IMR-90 (cell line): Measurements from ENCODE around the gene KLHL20. TPM values are rescaled to one million over a fixed set of nuclear protein-coding genes. Genes with fewer than 3 reads are reported as not detected.

Source experiments
- ATAC-seq: fragments of 200-7000 bp; cut with Tn5 transposase; 2 replicates; pipeline ENCODE4 v1.9.1; 2020; ENCODE audit warnings: low read depth, mild to moderate bottlenecking, moderate library complexity
- BruUV-seq: library from RNA; stranded (reverse); fragments of 400-500 nt; replicated peaks from 2 replicates; lab custom pipeline; 2021; lab: Mats Ljungman, UMichigan
- CTCF ChIA-PET: fragments of 300-600 bp; formaldehyde crosslinking; extraction: SDS; loops from one replicate; lab custom pipeline; 2021; ENCODE audit warnings: antibody characterized with exemption; lab: Yijun Ruan, JAX
- POLR2A ChIA-PET: fragments of 300-600 bp; sonication (Branson Sonifier 250); formaldehyde crosslinking; loops from one replicate; lab custom pipeline; 2022; ENCODE audit warnings: antibody characterized with exemption; ENCODE audit not compliant: unreplicated experiment; lab: Charles Lee
- DNase-seq: peaks from one replicate; pipeline ENCODE4 v3.0.0; 2013
- H2AFZ ChIP-seq: replicated peaks from 2 replicates; pipeline ENCODE3; 2013; ENCODE audit warnings: low read length, mild to moderate bottlenecking; ENCODE audit not compliant: poor library complexity
- H2AK5ac ChIP-seq: 2 replicates; pipeline ENCODE4 v1.6.1; 2013; ENCODE audit warnings: low read depth, low read length, inconsistent platforms
- H2AK9ac ChIP-seq: replicated peaks from 2 replicates; pipeline ENCODE3; 2013; ENCODE audit warnings: mild to moderate bottlenecking, low read depth, low read length, moderate library complexity; ENCODE audit not compliant: poor library complexity
- H2BK120ac ChIP-seq: 2 replicates; pipeline ENCODE4 v1.6.1; 2013; ENCODE audit warnings: low read depth, low read length, inconsistent platforms
- H2BK15ac ChIP-seq: 3 replicates; pipeline ENCODE4 v1.6.1; 2013; ENCODE audit warnings: low read depth, low read length, inconsistent platforms
- H2BK20ac ChIP-seq: 2 replicates; pipeline ENCODE4 v1.6.1; 2013; ENCODE audit warnings: low read depth, mild to moderate bottlenecking, inconsistent platforms, low read length, moderate library complexity
- H2BK5ac ChIP-seq: 2 replicates; pipeline ENCODE4 v1.6.1; 2013; ENCODE audit warnings: mild to moderate bottlenecking, low read depth, low read length, inconsistent platforms; ENCODE audit not compliant: poor library complexity, severe bottlenecking
- H3K14ac ChIP-seq: replicated peaks from 2 replicates; pipeline ENCODE4 v1.6.1; 2013; ENCODE audit warnings: low read depth, low read length, inconsistent platforms
- H3K18ac ChIP-seq: 2 replicates; pipeline ENCODE4 v1.6.1; 2013; ENCODE audit warnings: low read depth, low read length, control low read depth
- H3K23ac ChIP-seq: 2 replicates; pipeline ENCODE4 v1.6.1; 2013; ENCODE audit warnings: low read depth, low read length, inconsistent platforms
- H3K27ac ChIP-seq: 2 replicates; pipeline ENCODE4 v1.5.1; 2013; ENCODE audit warnings: mild to moderate bottlenecking, control low read depth, low read length; ENCODE audit not compliant: insufficient read depth
- H3K27me3 ChIP-seq: 2 replicates; pipeline ENCODE4 v1.6.1; 2013; ENCODE audit warnings: low read length; ENCODE audit not compliant: control insufficient read depth, insufficient read depth
- H3K36me3 ChIP-seq: 2 replicates; pipeline ENCODE4 v1.6.1; 2013; ENCODE audit warnings: low read length, mixed read lengths; ENCODE audit not compliant: control insufficient read depth, insufficient read depth
- H3K4ac ChIP-seq: 2 replicates; pipeline ENCODE4 v1.6.1; 2013; ENCODE audit warnings: low read depth, low read length, inconsistent platforms
- H3K4me1 ChIP-seq: 2 replicates; pipeline ENCODE4 v1.6.1; 2013; ENCODE audit warnings: low read length, mixed read lengths; ENCODE audit not compliant: control insufficient read depth, insufficient read depth
- H3K4me2 ChIP-seq: 2 replicates; pipeline ENCODE4 v1.6.1; 2013; ENCODE audit warnings: low read depth, mild to moderate bottlenecking, control low read depth, low read length, moderate library complexity
- H3K4me3 ChIP-seq: 2 replicates; pipeline ENCODE4 v1.5.1; 2013; ENCODE audit warnings: low read depth, mild to moderate bottlenecking, control low read depth, low read length, moderate library complexity; ENCODE audit not compliant: insufficient read depth
- H3K56ac ChIP-seq: 2 replicates; pipeline ENCODE4 v1.6.1; 2013; ENCODE audit warnings: low read length, inconsistent platforms; ENCODE audit not compliant: insufficient read depth; ENCODE audit errors: extremely low read depth
- H3K79me1 ChIP-seq, 2 experiments: 2 replicates each; pipeline ENCODE4 v1.6.1; 2013; ENCODE audit warnings: low read length in 2 of 2, inconsistent platforms in 1 of 2, low read depth in 1 of 2
- H3K9ac ChIP-seq: 2 replicates; pipeline ENCODE4 v1.6.1; 2013; ENCODE audit warnings: low read depth, low read length, control low read depth
- H3K9me1 ChIP-seq: 2 replicates; pipeline ENCODE4 v1.6.1; 2013; ENCODE audit warnings: low read length, inconsistent platforms; ENCODE audit not compliant: insufficient read depth
- H3K9me3 ChIP-seq: 2 replicates; pipeline ENCODE4 v1.6.1; 2013; ENCODE audit warnings: low read length; ENCODE audit not compliant: control insufficient read depth, insufficient read depth
- H4K20me1 ChIP-seq: 2 replicates; pipeline ENCODE4 v1.6.1; 2013; ENCODE audit warnings: low read length, inconsistent platforms; ENCODE audit not compliant: insufficient read depth
- H4K5ac ChIP-seq: 2 replicates; pipeline ENCODE4 v1.6.1; 2013; ENCODE audit warnings: mild to moderate bottlenecking, low read depth, low read length, control low read depth
- H4K8ac ChIP-seq, 2 experiments: 2 replicates each; pipeline ENCODE4 v1.6.1; 2013; ENCODE audit warnings: low read depth in 2 of 2, low read length in 2 of 2, control low read depth in 1 of 2, inconsistent platforms in 1 of 2
- H4K91ac ChIP-seq: 2 replicates; pipeline ENCODE4 v1.6.1; 2013; ENCODE audit warnings: low read depth, low read length, inconsistent platforms; ENCODE audit not compliant: insufficient read depth
- BHLHE40 ChIP-seq: fragments of 150-350 bp; IDR thresholded peaks from 2 replicates; pipeline ENCODE4 v1.6.1; 2016; ENCODE audit warnings: mild to moderate bottlenecking, low read depth, low read length
- CEBPB ChIP-seq: IDR thresholded peaks from 2 replicates; pipeline ENCODE4 v1.6.1; 2012; ENCODE audit warnings: low read depth, low read length, improper control_type of control experiment
- CHD1 ChIP-seq: IDR thresholded peaks from 2 replicates; pipeline ENCODE4 v1.6.1; 2012; ENCODE audit warnings: low read depth, low read length, improper control_type of control experiment
- FOS ChIP-seq: fragments of 150-350 bp; IDR thresholded peaks from 2 replicates; pipeline ENCODE4 v1.6.1; 2016; ENCODE audit warnings: low read depth, low read length
- MAFK ChIP-seq: IDR thresholded peaks from 2 replicates; pipeline ENCODE4 v1.6.1; 2012; ENCODE audit warnings: low read depth, low read length, improper control_type of control experiment
- MAZ ChIP-seq: IDR thresholded peaks from 2 replicates; pipeline ENCODE4 v1.6.1; 2012; ENCODE audit warnings: low read depth, mild to moderate bottlenecking, low read length, improper control_type of control experiment, moderate library complexity, borderline replicate concordance
- MXI1 ChIP-seq: IDR thresholded peaks from 2 replicates; pipeline ENCODE4 v1.6.1; 2012; ENCODE audit warnings: low read depth, mild to moderate bottlenecking, low read length, moderate library complexity, borderline replicate concordance
- NFE2L2 ChIP-seq: fragments of 150-350 bp; IDR thresholded peaks from 2 replicates; pipeline ENCODE4 v1.6.1; 2016; ENCODE audit warnings: low read depth, mild to moderate bottlenecking, low read length
- POLR2A ChIP-seq: IDR thresholded peaks from 2 replicates; pipeline ENCODE4 v1.6.1; 2012; ENCODE audit warnings: mild to moderate bottlenecking, low read depth, low read length
- RAD21 ChIP-seq: IDR thresholded peaks from 2 replicates; pipeline ENCODE4 v1.6.1; 2012; ENCODE audit warnings: low read length, improper control_type of control experiment
- RCOR1 ChIP-seq: IDR thresholded peaks from 2 replicates; pipeline ENCODE4 v1.6.1; 2012; ENCODE audit warnings: mild to moderate bottlenecking, low read length, improper control_type of control experiment; ENCODE audit not compliant: insufficient replicate concordance
- RFX5 ChIP-seq: IDR thresholded peaks from 2 replicates; pipeline ENCODE4 v1.8.0; 2012; ENCODE audit warnings: low read depth, mild to moderate bottlenecking, low read length, moderate library complexity
- SMC3 ChIP-seq: fragments of 150-350 bp; IDR thresholded peaks from 2 replicates; pipeline ENCODE4 v1.6.1; 2016; ENCODE audit warnings: low read depth, mild to moderate bottlenecking, antibody characterized with exemption, low read length, moderate library complexity
- whole genome bisulfite sequencing, 2 experiments: methylation state at CpG; one replicate each; pipeline versions ENCODE4 v1.1.5 to v1.1.7; 2013; ENCODE audit warnings: missing lambda C conversion rate in 2 of 2; ENCODE audit not compliant: insufficient read length in 1 of 2; ENCODE audit errors: extremely low coverage in 2 of 2; 5-methylcytosine and 5-hydroxymethylcytosine counted together
- dilution Hi-C: fragments of 300-500 bp; cut with HindIII; formaldehyde crosslinking; loops from one replicate; pipeline ENCODE4 v1.14.3; 2018; ENCODE audit warnings: low sequenced_read_pairs; ENCODE audit not compliant: unreplicated experiment
- in situ Hi-C: fragments of 300-500 bp; cut with MboI; formaldehyde crosslinking; loops from 3 replicates; pipeline ENCODE4 v1.14.3; 2019; ENCODE audit warnings: low sequenced_read_pairs, inconsistent platforms, mixed read lengths
- intact Hi-C: fragments of 100-400 bp; cut with micrococcal nuclease; formaldehyde crosslinking; loops from 2 replicates; pipeline ENCODE4 v1.10.0; 2022
- polyA plus RNA-seq, 3 experiments: library from polyadenylated mRNA; depleted of rRNA; stranded (reverse); fragments of >200 nt; gene quantifications; 2 replicates each; pipeline ENCODE4 v1.2.3, GENCODE V29; 2012; ENCODE audit warnings: low replicate concordance in 1 of 3
- total RNA-seq: library from RNA; depleted of rRNA; stranded (reverse); fragments of >200 nt; gene quantifications from 2 replicates; pipeline ENCODE4 v1.2.3, GENCODE V29; 2012
- TF ChIP-seq, protein P1 (sequence below): fragments of 150-350 bp; IDR thresholded peaks from 2 replicates; pipeline ENCODE4 v1.6.1; 2017; ENCODE audit warnings: mild to moderate bottlenecking, antibody characterized with exemption, low read length, low read depth
- TF ChIP-seq, protein P2 (sequence below): fragments of 150-350 bp; IDR thresholded peaks from 2 replicates; pipeline ENCODE4 v1.6.1; 2016; ENCODE audit warnings: low read depth, mild to moderate bottlenecking, low read length, moderate library complexity, borderline replicate concordance
- TF ChIP-seq, protein P3 (sequence below): conservative IDR thresholded peaks from 2 replicates; pipeline ENCODE4 v1.5.1; 2012; ENCODE audit warnings: mild to moderate bottlenecking, low read depth, low read length, improper control_type of control experiment

The KLHL20 gene
- total and polyA plus RNA-seq, 2 of the 4 experiments (the other 2 are of a cell fraction), result 13.5 to 23.3 TPM

DNA sequence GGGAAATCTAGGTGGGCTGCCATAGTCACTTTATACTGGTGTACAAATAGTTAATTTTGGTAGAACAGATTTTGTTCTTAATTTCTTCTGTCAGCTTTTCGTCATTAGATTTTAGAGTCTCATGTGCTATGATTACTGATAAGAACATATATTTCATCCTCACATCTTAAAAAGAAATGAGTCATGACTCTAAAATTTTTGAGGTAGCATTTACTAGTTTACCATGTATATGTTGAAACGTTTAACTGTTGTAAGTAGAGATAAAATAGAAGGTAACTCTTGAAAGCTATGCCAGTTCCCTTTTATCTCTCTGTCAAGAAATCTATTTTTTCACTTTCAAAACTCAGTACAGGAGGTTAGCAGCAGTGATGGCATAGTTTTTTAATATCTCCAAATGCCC, 53.4 kb downstream of the KLHL20 start:
- Histone ChIP-seq H3K18ac (no peak overlapping the region), H2AK5ac (no peak overlapping the region), H4K20me1 (no peaks in the 10 kb centered on the region), H2BK120ac (no peak overlapping the region), H2BK20ac (no peak overlapping the region), H4K5ac (no peak overlapping the region), H3K56ac (no peak overlapping the region), H4K91ac (no peak overlapping the region), H3K27ac (no peak overlapping the region), H3K9me1 (0 out of 2 replicates have a peak, but pooled peaks cover 4% of the 10 kb centered on the region), H3K27me3 (no peaks in the 10 kb centered on the region), H3K23ac (no peak overlapping the region), H2BK5ac (no peak overlapping the region), H3K4me1 (no peaks in the 10 kb centered on the region), H3K79me1 (peaks cover 0 to 4% of the 10 kb centered on the region in 2 experiments; a peak in 1 of 4 replicates), H3K36me3 (peaks cover 7% of the 10 kb centered on the region), H4K8ac (no peak overlapping the region), H3K9me3 (no peaks in the 10 kb centered on the region), H2BK15ac (no peak overlapping the region), H2AK9ac (no peak overlapping the region), H3K4ac (no peak overlapping the region), H3K9ac (no peak overlapping the region), H3K4me2 (no peak overlapping the region), H3K4me3 (no peak overlapping the region), H3K14ac (no peak overlapping the region), H2AFZ (no peak overlapping the region)
- dilution Hi-C loops (no loop called here), in situ Hi-C loops (no loop called here), intact Hi-C loops (no loop called here)
- CTCF ChIA-PET, result no interaction called here
- ATAC-seq (no peak), DNase-seq (no peak)
- TF ChIP-seq MAFK, result no peak
- TF ChIP-seq FOS, result no peak
- no peak for TF ChIP-seq MXI1
- no peak for TF ChIP-seq POLR2A
- no peak for TF ChIP-seq BHLHE40
- TF ChIP-seq RFX5, result no peak
- no peak for TF ChIP-seq NFE2L2
- TF ChIP-seq, protein P1, sequence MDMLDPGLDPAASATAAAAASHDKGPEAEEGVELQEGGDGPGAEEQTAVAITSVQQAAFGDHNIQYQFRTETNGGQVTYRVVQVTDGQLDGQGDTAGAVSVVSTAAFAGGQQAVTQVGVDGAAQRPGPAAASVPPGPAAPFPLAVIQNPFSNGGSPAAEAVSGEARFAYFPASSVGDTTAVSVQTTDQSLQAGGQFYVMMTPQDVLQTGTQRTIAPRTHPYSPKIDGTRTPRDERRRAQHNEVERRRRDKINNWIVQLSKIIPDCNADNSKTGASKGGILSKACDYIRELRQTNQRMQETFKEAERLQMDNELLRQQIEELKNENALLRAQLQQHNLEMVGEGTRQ, result no peak
- TF ChIP-seq, protein P2, sequence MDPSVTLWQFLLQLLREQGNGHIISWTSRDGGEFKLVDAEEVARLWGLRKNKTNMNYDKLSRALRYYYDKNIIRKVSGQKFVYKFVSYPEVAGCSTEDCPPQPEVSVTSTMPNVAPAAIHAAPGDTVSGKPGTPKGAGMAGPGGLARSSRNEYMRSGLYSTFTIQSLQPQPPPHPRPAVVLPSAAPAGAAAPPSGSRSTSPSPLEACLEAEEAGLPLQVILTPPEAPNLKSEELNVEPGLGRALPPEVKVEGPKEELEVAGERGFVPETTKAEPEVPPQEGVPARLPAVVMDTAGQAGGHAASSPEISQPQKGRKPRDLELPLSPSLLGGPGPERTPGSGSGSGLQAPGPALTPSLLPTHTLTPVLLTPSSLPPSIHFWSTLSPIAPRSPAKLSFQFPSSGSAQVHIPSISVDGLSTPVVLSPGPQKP, result no peak
- TF ChIP-seq, protein P3, sequence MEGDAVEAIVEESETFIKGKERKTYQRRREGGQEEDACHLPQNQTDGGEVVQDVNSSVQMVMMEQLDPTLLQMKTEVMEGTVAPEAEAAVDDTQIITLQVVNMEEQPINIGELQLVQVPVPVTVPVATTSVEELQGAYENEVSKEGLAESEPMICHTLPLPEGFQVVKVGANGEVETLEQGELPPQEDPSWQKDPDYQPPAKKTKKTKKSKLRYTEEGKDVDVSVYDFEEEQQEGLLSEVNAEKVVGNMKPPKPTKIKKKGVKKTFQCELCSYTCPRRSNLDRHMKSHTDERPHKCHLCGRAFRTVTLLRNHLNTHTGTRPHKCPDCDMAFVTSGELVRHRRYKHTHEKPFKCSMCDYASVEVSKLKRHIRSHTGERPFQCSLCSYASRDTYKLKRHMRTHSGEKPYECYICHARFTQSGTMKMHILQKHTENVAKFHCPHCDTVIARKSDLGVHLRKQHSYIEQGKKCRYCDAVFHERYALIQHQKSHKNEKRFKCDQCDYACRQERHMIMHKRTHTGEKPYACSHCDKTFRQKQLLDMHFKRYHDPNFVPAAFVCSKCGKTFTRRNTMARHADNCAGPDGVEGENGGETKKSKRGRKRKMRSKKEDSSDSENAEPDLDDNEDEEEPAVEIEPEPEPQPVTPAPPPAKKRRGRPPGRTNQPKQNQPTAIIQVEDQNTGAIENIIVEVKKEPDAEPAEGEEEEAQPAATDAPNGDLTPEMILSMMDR, result no peak
- no peak for TF ChIP-seq MAZ
- no peak for TF ChIP-seq CHD1
- no peak for TF ChIP-seq RCOR1
- no peak for TF ChIP-seq RAD21
- no peak for TF ChIP-seq CEBPB
- no peak for TF ChIP-seq SMC3
- no CpG with 5 or more reads among the region's 2 CpGs for WGBS, 2 experiments
- BruUV-seq, result no TSS peak
- POLR2A ChIA-PET, result no interaction called here
